Motor neuron (in vitro differentiated cells): ENCODE measurements around the gene TNF. TPM values are rescaled to one million over a fixed set of nuclear protein-coding genes. Genes with fewer than 3 reads are reported as not detected.

Source experiments
- ATAC-seq, 8 experiments: fragments of 200-7000 bp; cut with Tn5 transposase; replicated peaks in 6 of 8; 2 replicates each; pipeline ENCODE4 v1.8.0; 2021; ENCODE audit warnings: mild to moderate bottlenecking in 8 of 8, moderate library complexity in 8 of 8
- H3K27ac ChIP-seq, 2 donors: fragments of 250-450 bp; sonication (Bioruptor Pico); 2 replicates each; pipeline ENCODE4 v1.9.0; 2021; ENCODE audit warnings: antibody characterized with exemption in 2 of 2, mild to moderate bottlenecking in 2 of 2, moderate library complexity in 1 of 2
- H3K4me1 ChIP-seq, 2 donors: fragments of 250-450 bp; sonication (Bioruptor Pico); replicated peaks in 1 of 2; 2 replicates each; pipeline ENCODE4 v1.6.1; 2021; ENCODE audit warnings: antibody characterized with exemption in 2 of 2, mild to moderate bottlenecking in 2 of 2, moderate library complexity in 1 of 2
- H3K4me3 ChIP-seq, 5 donors: fragments of 250-450 bp; sonication (Bioruptor Pico); 2 replicates each; pipeline ENCODE4 v1.9.0; 2021; ENCODE audit warnings: antibody characterized with exemption in 5 of 5, mild to moderate bottlenecking in 5 of 5, moderate library complexity in 4 of 5
- WGBS, 10 experiments: fragments of 450-650 bp; shearing (Covaris generic); methylation state at CpG; one replicate each; pipeline ENCODE4 v1.0.0; 2022; 5-methylcytosine and 5-hydroxymethylcytosine counted together
- in situ Hi-C, 9 experiments: fragments of 400-800 bp; cut with MboI; loops; one replicate each; pipeline ENCODE4 v1.15.0; 2021; ENCODE audit warnings: low sequenced_read_pairs in 9 of 9, low pct_unique_long_range_greater_than_20kb in 2 of 9; ENCODE audit not compliant: unreplicated experiment in 9 of 9
- total RNA-seq, 8 experiments: library from RNA; unstranded; fragments of 300-600 nt; gene quantifications; 2 replicates each; pipeline versions ENCODE4 v1.2.3 to v1.2.4, GENCODE V29; 2022

Gene TNF
- 1 to 10 TPM in 1 of 8 experiments, under 1 TPM in 3, not detected in 4; 0.17 to 3.9 (median 0.68) TPM for total RNA-seq

DNA sequence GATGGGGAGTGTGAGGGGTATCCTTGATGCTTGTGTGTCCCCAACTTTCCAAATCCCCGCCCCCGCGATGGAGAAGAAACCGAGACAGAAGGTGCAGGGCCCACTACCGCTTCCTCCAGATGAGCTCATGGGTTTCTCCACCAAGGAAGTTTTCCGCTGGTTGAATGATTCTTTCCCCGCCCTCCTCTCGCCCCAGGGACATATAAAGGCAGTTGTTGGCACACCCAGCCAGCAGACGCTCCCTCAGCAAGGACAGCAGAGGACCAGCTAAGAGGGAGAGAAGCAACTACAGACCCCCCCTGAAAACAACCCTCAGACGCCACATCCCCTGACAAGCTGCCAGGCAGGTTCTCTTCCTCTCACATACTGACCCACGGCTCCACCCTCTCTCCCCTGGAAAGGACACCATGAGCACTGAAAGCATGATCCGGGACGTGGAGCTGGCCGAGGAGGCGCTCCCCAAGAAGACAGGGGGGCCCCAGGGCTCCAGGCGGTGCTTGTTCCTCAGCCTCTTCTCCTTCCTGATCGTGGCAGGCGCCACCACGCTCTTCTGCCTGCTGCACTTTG lies at the start of gene TNF:
TNF (plus strand) TSS at position 231 of the 567 bp plus-strand sequence; CDS start at position 408, 177 bp downstream.
- H3K4me3 ChIP-seq, result no peak within 1 kb of the TSS
- peak in 3 of 8 experiments; percentile 86 to 98 (median 94) for ATAC-seq
- no peak within 1 kb of the TSS for H3K27ac ChIP-seq
- in situ Hi-C loops, result no loop called here
- 0 to 100% (median 72%) methylated on average over 1 to 11 of the region's 19 CpGs; no CpG with 5 or more reads in 3 of the 10 experiments for WGBS, 10 experiments
- no peaks in the 10 kb centered on the region for H3K4me1 ChIP-seq

DNA sequence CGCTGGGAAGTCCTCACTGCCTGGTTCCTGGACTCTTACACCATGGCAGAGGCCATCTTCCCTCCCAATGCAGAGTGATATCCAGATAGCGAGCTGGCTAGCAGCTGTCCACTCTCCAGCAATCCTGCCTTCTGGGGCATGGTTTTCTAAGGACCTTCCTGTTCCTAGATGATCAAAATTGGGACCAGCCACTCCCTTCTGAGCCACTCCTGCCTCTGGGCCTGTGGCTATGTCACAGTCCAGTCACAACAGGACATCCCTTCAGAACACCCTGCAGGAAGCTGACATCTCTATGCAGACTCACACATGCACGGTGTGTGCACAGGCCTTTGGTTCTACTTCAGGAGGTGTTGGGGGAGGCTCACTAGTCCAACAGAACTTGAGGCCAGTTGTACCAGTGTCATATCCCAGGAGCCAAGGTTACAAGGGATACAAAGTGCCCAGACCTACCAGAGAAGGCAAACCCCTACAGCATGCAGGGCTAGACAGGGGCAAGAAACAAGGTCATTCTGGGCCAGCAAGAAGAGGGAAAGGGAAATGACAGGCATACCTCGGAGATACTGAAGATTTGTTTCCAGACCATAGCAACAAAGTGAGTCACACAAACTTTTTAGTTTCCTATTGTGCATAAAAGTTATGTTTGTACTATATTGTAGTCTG lies 49.3 kb upstream of the TNF start:
- in situ Hi-C loops, result loop anchor here in 1 of 9 experiments (25.0 kb wide), 1 partner anchor 661 kb away; the partner anchor contains the start of genes AGER, AGPAT1, GPSM3 and PBX2
- peak in 6 of 8 experiments; percentile 6 to 28 (median 20) for ATAC-seq
- Histone ChIP-seq H3K4me1 (no peaks in the 10 kb centered on the region), H3K27ac (no peak overlapping the region), H3K4me3 (no peak overlapping the region)
- 46 to 100% (median 77%) methylated on average over 1 to 4 of the region's 4 CpGs; no CpG with 5 or more reads in 1 of the 10 experiments for WGBS, 10 experiments

- peak in 7 of 8 experiments; percentile 2 to 29 (median 10) for ATAC-seq
- WGBS, 10 experiments, result 70 to 100% (median 87%) methylated on average over 1 to 4 of the region's 4 CpGs; no CpG with 5 or more reads in 6 of the 10 experiments
- in situ Hi-C loops, result loop anchor here in 1 of 9 experiments (25.0 kb wide), 1 partner anchor 659 kb away; the partner anchor contains the start of genes AGER, AGPAT1, GPSM3 and PBX2
- no peak overlapping the region for H3K27ac ChIP-seq
- H3K4me3 ChIP-seq, result no peak overlapping the region
- H3K4me1 ChIP-seq, result no peaks in the 10 kb centered on the region
Observed at GRCh38 chr6:31528307-31528777, 47.0 kb upstream of the TNF start.

GRCh38 chr6:31528821-31529328 lies 46.5 kb upstream of the TNF start, which contains the start of gene MCCD1:
MCCD1 (plus strand) TSS chr6:31528962; CDS start chr6:31529015, 53 bp downstream.
- WGBS, 10 experiments, result 100% methylated on average over 1 of the region's 7 CpGs; no CpG with 5 or more reads in 9 of the 10 experiments

DNA sequence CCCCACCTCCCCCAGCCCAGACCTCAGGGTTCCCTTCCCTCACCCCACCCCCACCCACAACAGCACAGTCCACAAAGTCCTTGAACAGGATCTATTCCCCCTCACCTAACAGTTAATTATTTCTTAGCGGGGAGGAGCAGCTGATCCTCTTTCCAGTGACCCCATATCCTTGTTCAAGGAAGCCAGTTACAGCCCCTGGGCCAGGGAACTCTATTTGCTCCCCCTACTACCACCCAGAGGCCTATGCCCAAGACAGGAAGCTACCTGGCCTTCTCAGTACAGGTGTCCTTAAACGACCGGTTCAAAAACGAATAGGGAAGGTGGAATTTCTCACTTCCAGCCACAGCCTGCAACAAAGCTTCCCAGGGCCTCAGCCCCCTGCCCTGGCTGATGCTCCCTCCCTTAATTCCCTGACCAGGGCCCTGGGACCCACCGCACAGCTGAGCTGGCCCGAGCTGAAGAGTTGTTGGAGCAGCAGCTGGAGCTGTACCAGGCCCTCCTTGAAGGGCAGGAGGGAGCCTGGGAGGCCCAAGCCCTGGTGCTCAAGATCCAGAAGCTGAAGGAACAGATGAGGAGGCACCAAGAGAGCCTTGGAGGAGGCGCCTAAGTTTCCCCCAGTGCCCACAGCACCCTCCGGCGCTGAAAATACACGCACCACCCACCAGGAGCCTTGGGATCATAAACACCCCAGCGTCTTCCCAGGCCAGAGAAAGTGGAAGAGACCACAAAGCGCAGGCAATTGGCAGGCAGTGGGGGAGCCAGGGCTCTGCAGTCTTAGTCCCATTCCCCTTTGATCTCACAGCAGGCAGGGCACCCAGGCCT lies 45.8 kb upstream of the TNF start:
- Histone ChIP-seq H3K4me1 (no peaks in the 10 kb centered on the region), H3K27ac (no peak overlapping the region), H3K4me3 (no peak overlapping the region)
- 40 to 83% (median 48%) methylated on average over 1 to 4 of the region's 12 CpGs; no CpG with 5 or more reads in 1 of the 10 experiments for WGBS, 10 experiments
- in situ Hi-C loops, result loop anchor here in 1 of 9 experiments (25.0 kb wide), 1 partner anchor 658 kb away; the partner anchor contains the start of genes AGER, AGPAT1, GPSM3 and PBX2
- peak in 5 of 8 experiments; percentile 4 to 15 (median 8) for ATAC-seq

More at GRCh38 chr6:31528821-31529328, 46.5 kb upstream of the TNF start, which contains the start of gene MCCD1:
- ATAC-seq, result peak; percentile 13 to 45 (median 34)
- in situ Hi-C loops, result loop anchor here in 1 of 9 experiments (25.0 kb wide), 1 partner anchor 658 kb away; the partner anchor contains the start of genes AGER, AGPAT1, GPSM3 and PBX2
- Histone ChIP-seq H3K4me3 (no peak within 1 kb of the TSS), H3K4me1 (no peaks in the 10 kb centered on the region), H3K27ac (no peak within 1 kb of the TSS)

DNA sequence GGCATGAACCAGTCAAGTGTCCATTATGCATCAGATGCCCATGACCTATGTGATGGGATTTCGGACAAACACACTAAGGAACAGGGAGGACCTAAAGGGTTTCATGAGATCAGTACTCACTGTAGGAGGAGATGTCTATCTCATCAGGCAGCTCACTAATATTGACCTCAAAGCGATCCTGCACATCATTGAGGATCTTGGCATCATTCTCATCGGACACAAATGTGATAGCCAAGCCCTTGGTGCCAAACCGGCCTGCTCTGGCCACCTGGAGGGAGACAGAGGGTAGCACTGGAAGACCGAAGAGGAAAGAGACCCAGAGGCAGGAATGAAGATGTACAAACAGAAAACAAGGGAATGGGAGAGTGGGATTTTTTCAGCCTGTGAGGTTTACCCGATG lies 44.7 kb upstream of the TNF start:
- H3K4me3 ChIP-seq, result no peak overlapping the region
- no peak for ATAC-seq
- H3K4me1 ChIP-seq, result no peaks in the 10 kb centered on the region
- in situ Hi-C loops, result loop anchor here in 1 of 9 experiments (25.0 kb wide), 1 partner anchor 657 kb away; the partner anchor contains the start of genes AGER, AGPAT1, GPSM3 and PBX2
- H3K27ac ChIP-seq, result no peak overlapping the region
- WGBS, 10 experiments, result 40 to 93% (median 83%) methylated on average over 1 to 6 of the region's 6 CpGs; no CpG with 5 or more reads in 5 of the 10 experiments

DNA sequence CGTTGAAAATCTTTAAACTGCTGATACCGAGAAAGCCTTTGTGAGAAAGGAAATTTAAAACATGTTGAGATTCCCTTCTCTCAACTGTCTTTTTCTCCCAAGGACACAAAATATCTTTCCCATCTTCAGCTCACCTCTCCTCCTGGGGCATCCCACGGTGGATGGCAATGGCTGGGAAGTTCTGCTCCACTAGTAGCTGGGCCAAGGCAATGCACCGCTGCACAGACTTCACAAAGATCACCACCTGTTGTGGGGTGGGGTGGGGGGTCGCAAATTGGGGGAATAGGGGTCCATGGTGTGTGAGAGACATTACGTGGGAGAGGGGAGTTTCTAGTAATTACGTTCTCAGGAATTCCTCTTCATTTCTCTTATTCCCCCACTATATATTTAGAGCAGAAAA lies 44.2 kb upstream of the TNF start:
- Histone ChIP-seq H3K27ac (no peak overlapping the region), H3K4me1 (no peaks in the 10 kb centered on the region), H3K4me3 (no peak overlapping the region)
- no peak for ATAC-seq
- in situ Hi-C loops, result loop anchor here in 1 of 9 experiments (25.0 kb wide), 1 partner anchor 656 kb away; the partner anchor contains the start of genes AGER, AGPAT1, GPSM3 and PBX2
- WGBS, 10 experiments, result 80 to 100% (median 100%) methylated on average over 1 to 3 of the region's 7 CpGs; no CpG with 5 or more reads in 3 of the 10 experiments

- in situ Hi-C loops, result loop anchor here in 1 of 9 experiments (25.0 kb wide), 1 partner anchor 655 kb away; the partner anchor contains the start of genes AGER, AGPAT1, GPSM3 and PBX2
- 74 to 100% (median 90%) methylated on average over 2 to 9 of the region's 9 CpGs; no CpG with 5 or more reads in 1 of the 10 experiments for WGBS, 10 experiments
- no peaks in the 10 kb centered on the region for H3K4me1 ChIP-seq
- no peak overlapping the region for H3K27ac ChIP-seq
- no peak for ATAC-seq
- H3K4me3 ChIP-seq, result no peak overlapping the region
Observed at GRCh38 chr6:31531771-31532643, 43.4 kb upstream of the TNF start.

- Histone ChIP-seq H3K4me1 (no peaks in the 10 kb centered on the region), H3K27ac (no peak overlapping the region), H3K4me3 (no peak overlapping the region)
- ATAC-seq, result no peak
- WGBS, 10 experiments, result 50 to 100% (median 83%) methylated on average over 1 to 6 of the region's 9 CpGs; no CpG with 5 or more reads in 2 of the 10 experiments
- in situ Hi-C loops, result loop anchor here in 1 of 9 experiments (25.0 kb wide), 1 partner anchor 654 kb away; the partner anchor contains the start of genes AGER, AGPAT1, GPSM3 and PBX2
Observed at GRCh38 chr6:31532644-31533454, 42.5 kb upstream of the TNF start.

GRCh38 chr6:31533455-31533841 lies 41.9 kb upstream of the TNF start:
- in situ Hi-C loops, result loop anchor here in 1 of 9 experiments (25.0 kb wide), 1 partner anchor 654 kb away; the partner anchor contains the start of genes AGER, AGPAT1, GPSM3 and PBX2
- no peak overlapping the region for H3K27ac ChIP-seq
- WGBS, 10 experiments, result 67 to 100% (median 83%) methylated on average over 1 of the region's 1 CpG; no CpG with 5 or more reads in 4 of the 10 experiments
- H3K4me1 ChIP-seq, result no peaks in the 10 kb centered on the region
- ATAC-seq, result no peak
- H3K4me3 ChIP-seq, result no peak overlapping the region
